Bronchial epithelial cell (primary cell): ENCODE measurements around the gene DARS1. TPM values are rescaled to one million over a fixed set of nuclear protein-coding genes. Genes with fewer than 3 reads are reported as not detected.
A peak's percentile ranks its signal among the peaks of the same experiment; 100 is the strongest.

Source experiments
- DNase-seq: peaks from one replicate; pipeline ENCODE4 v3.0.0-alpha.2; 2010; ENCODE audit warnings: low read depth
- FAIRE-seq: peaks from 2 replicates; lab custom pipeline; 2011; peaks lifted over from hg19 to GRCh38; lab: Jason Lieb, UNC
- H3K27me3 ChIP-seq: 2 replicates; pipeline ENCODE4 v1.5.1; 2011; ENCODE audit warnings: low read length; ENCODE audit not compliant: control insufficient read depth, insufficient read depth
- H3K36me3 ChIP-seq: 2 replicates; pipeline ENCODE4 v1.5.1; 2011; ENCODE audit warnings: low read length; ENCODE audit not compliant: control insufficient read depth, insufficient read depth
- H3K4me3 ChIP-seq: 2 replicates; pipeline ENCODE4 v1.5.1; 2011; ENCODE audit warnings: mild to moderate bottlenecking, low read depth, low read length, control low read depth
- CTCF ChIP-seq: IDR thresholded peaks from 2 replicates; pipeline ENCODE4 v1.5.1; 2011; ENCODE audit warnings: mild to moderate bottlenecking, moderate library complexity, low read length, control low read depth, inconsistent platforms; ENCODE audit not compliant: insufficient read depth, severe bottlenecking
- total RNA-seq: library from RNA; depleted of rRNA; stranded (reverse); fragments of >200 nt; gene quantifications from 2 replicates; pipeline ENCODE4 v1.2.1, GENCODE V29; 2014

The DARS1 gene
- 106 and 111 TPM in 2 replicates for total RNA-seq

- Histone ChIP-seq H3K36me3 (peaks cover 4% of the 10 kb centered on the region), H3K27me3 (no peaks in the 10 kb centered on the region), H3K4me3 (peak within 1 kb of the TSS; percentile 85)
- FAIRE-seq, result no peak
- no peak for TF ChIP-seq CTCF
- peak; percentile 90 for DNase-seq
These were observed at the start of gene DARS1 for GRCh38 chr2:135985018-135985825. DARS1 (minus strand) TSS chr2:135985626; CDS start chr2:135985468, 158 bp downstream.

GRCh38 chr2:136034629-136035028 is 49.2 kb upstream of the DARS1 start:
- H3K27me3 ChIP-seq, result peaks cover 2% of the 10 kb centered on the region
- DNase-seq (no peak), FAIRE-seq (no peak)
- H3K36me3 ChIP-seq, result no peaks in the 10 kb centered on the region
- TF ChIP-seq CTCF, result no peak
- H3K4me3 ChIP-seq, result no peak overlapping the region

GRCh38 chr2:136032817-136033535 is 47.5 kb upstream of the DARS1 start:
- Histone ChIP-seq H3K36me3 (no peaks in the 10 kb centered on the region), H3K4me3 (no peak overlapping the region), H3K27me3 (peaks cover 2% of the 10 kb centered on the region)
- FAIRE-seq, result no peak
- TF ChIP-seq CTCF, result no peak
- DNase-seq, result no peak

- no peak for TF ChIP-seq CTCF
- FAIRE-seq, result no peak
- Histone ChIP-seq H3K27me3 (peaks cover 2% of the 10 kb centered on the region), H3K36me3 (no peaks in the 10 kb centered on the region), H3K4me3 (no peak overlapping the region)
- no peak for DNase-seq
These were observed 46.8 kb upstream of the DARS1 start for GRCh38 chr2:136032192-136032591.

GRCh38 chr2:136031711-136032110 is 46.3 kb upstream of the DARS1 start:
- Histone ChIP-seq H3K36me3 (no peaks in the 10 kb centered on the region), H3K27me3 (peaks cover 2% of the 10 kb centered on the region), H3K4me3 (no peak overlapping the region)
- no peak for TF ChIP-seq CTCF
- FAIRE-seq, result no peak
- no peak for DNase-seq
